Measurements from ENCODE around the gene COX7C. TPM values are rescaled to one million over a fixed set of nuclear protein-coding genes. Genes with fewer than 3 reads are reported as not detected.
"Not testable (repeated sequence)": the region's sequence is repeated elsewhere in the genome, so short reads cannot be mapped to it uniquely, and the experiment has no call there.

The COX7C gene
- total RNA-seq, 1 experiment from 2014 or later, result 659 TPM

DNA sequence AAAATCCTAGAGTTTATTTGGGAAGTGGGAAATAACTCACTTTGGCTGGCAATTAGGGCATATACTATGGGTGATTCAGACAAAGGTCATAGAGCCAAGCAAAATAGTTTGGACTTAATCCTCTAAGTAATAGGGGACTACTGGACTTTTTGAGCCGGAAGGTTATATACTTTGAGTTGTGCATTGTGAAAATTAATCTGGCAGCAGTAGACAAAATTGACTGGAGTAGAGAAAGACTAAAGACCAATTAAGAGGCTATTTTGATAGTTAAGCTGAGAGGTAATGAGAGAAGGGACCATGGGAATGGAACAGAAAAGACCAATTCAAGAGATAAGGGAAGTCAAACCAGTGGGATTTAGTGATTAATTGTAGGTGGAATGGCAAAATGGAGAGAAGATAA lies 28.9 kb downstream of the COX7C start:
- Histone ChIP-seq H3K9me2 (replicated peaks; ENCODE audit: low read length) (no peaks in the 10 kb centered on the region), H3K79me2 (ENCODE audit: low read length) (no peaks in the 10 kb centered on the region), H3K9ac (ENCODE audit: low read length) (no peak overlapping the region), H3K27ac (ENCODE audit: low read length) (no peak overlapping the region), H2AFZ (ENCODE audit: low read length) (no peak overlapping the region), H3K4me2 (ENCODE audit: low read length) (no peak overlapping the region), H3K27me3 (ENCODE audit: low read length) (no peaks in the 10 kb centered on the region; the same call in 1 of the 2 replicates), H3K4me1 (ENCODE audit: insufficient read depth, low read length) (no peaks in the 10 kb centered on the region), H3K4me3 (ENCODE audit: low read length) (no peak overlapping the region), H3K9me3 (ENCODE audit: low read length) (no peaks in the 10 kb centered on the region), H3F3A (ENCODE audit: low read length, unreplicated experiment) (no peaks in the 10 kb centered on the region), H4K20me1 (ENCODE audit: low read length) (no peaks in the 10 kb centered on the region), H3K36me3 (ENCODE audit: low read depth, low read length) (no peaks in the 10 kb centered on the region)
- intact Hi-C loops (cut with micrococcal nuclease), result no loop called here
- ATAC-seq (no peak), DNase-seq (no peak)
- POLR2A ChIA-PET (ENCODE audit: unreplicated experiment), result no interaction called here
- CTCF ChIA-PET, result interaction anchor here (0.6 kb wide), 1 partner anchor 114 kb away, joined by 4 read pairs; no protein-coding TSS in a partner anchor
- TF ChIP-seq EZH2phosphoT487 (IDR thresholded peaks at IDR 0.05; ENCODE audit: borderline replicate concordance, low read length) (no peak), EZH2 (IDR thresholded peaks at IDR 0.05; ENCODE audit: low read length, unreplicated experiment) (no peak)
- TF ChIP-seq, protein P1, sequence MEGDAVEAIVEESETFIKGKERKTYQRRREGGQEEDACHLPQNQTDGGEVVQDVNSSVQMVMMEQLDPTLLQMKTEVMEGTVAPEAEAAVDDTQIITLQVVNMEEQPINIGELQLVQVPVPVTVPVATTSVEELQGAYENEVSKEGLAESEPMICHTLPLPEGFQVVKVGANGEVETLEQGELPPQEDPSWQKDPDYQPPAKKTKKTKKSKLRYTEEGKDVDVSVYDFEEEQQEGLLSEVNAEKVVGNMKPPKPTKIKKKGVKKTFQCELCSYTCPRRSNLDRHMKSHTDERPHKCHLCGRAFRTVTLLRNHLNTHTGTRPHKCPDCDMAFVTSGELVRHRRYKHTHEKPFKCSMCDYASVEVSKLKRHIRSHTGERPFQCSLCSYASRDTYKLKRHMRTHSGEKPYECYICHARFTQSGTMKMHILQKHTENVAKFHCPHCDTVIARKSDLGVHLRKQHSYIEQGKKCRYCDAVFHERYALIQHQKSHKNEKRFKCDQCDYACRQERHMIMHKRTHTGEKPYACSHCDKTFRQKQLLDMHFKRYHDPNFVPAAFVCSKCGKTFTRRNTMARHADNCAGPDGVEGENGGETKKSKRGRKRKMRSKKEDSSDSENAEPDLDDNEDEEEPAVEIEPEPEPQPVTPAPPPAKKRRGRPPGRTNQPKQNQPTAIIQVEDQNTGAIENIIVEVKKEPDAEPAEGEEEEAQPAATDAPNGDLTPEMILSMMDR (conservative IDR thresholded peaks at IDR 0.05; ENCODE audit: low read depth, low read length), result no peak
- BruUV-seq (replicated peaks), result no TSS peak

DNA sequence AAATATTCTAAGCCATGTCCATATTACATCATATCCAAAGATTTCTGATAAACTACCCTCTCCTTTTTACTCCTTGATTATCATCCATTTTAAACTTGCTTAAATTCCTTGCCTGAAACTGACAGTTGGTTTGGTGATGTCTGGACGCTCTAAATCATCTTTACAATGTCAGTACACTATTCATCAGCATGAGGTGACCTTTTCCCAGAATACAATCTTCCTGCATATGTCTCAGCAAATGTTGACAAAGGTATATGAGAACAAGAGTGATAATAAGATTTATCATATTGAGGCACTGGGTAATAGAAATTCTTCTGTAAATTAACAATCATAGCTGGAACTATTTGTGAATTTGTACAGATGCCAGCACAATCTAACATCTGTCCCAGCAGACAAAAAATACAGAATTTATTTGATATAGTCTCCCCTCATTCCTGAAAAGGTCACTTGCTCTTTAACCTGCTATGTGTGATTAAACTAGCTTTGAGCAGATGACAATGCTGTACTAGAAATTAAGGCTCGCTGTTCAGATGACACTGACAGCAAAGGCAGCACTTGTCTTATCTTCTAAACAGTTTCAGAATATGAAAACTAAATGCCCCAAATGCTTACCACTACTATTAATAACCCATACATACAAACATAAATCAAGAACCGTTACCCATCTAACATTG lies 32.2 kb downstream of the COX7C start:
- DNase-seq (no peak), ATAC-seq (no peak)
- TF ChIP-seq EZH2phosphoT487 (IDR thresholded peaks at IDR 0.05; ENCODE audit: borderline replicate concordance, low read length) (no peak), EZH2 (IDR thresholded peaks at IDR 0.05; ENCODE audit: low read length, unreplicated experiment) (no peak)
- TF ChIP-seq, protein P1 (conservative IDR thresholded peaks at IDR 0.05; ENCODE audit: low read depth, low read length), result no peak
- H2AFZ ChIP-seq (ENCODE audit: low read length), result no peak overlapping the region
- H3K4me3 ChIP-seq (ENCODE audit: low read length), result no peak overlapping the region
- no TSS peak for BruUV-seq (replicated peaks)
- H3K9ac ChIP-seq (ENCODE audit: low read length), result no peak overlapping the region
- CTCF ChIA-PET, result no interaction called here
- intact Hi-C loops (cut with micrococcal nuclease), result no loop called here
- no peaks in the 10 kb centered on the region for H3K4me1 ChIP-seq (ENCODE audit: insufficient read depth, low read length)
- H4K20me1 ChIP-seq (ENCODE audit: low read length), result no peaks in the 10 kb centered on the region
- H3K79me2 ChIP-seq (ENCODE audit: low read length), result no peaks in the 10 kb centered on the region
- H3K36me3 ChIP-seq (ENCODE audit: low read depth, low read length), result no peaks in the 10 kb centered on the region
- no peaks in the 10 kb centered on the region for H3K9me2 ChIP-seq (replicated peaks; ENCODE audit: low read length)
- no peaks in the 10 kb centered on the region for H3K9me3 ChIP-seq (ENCODE audit: low read length)
- H3K27me3 ChIP-seq (ENCODE audit: low read length), result no peaks in the 10 kb centered on the region; the same call in 1 of the 2 replicates
- H3K4me2 ChIP-seq (ENCODE audit: low read length), result no peak overlapping the region
- H3F3A ChIP-seq (ENCODE audit: low read length, unreplicated experiment), result no peaks in the 10 kb centered on the region
- POLR2A ChIA-PET (ENCODE audit: unreplicated experiment), result no interaction called here
- H3K27ac ChIP-seq (ENCODE audit: low read length), result no peak overlapping the region

DNA sequence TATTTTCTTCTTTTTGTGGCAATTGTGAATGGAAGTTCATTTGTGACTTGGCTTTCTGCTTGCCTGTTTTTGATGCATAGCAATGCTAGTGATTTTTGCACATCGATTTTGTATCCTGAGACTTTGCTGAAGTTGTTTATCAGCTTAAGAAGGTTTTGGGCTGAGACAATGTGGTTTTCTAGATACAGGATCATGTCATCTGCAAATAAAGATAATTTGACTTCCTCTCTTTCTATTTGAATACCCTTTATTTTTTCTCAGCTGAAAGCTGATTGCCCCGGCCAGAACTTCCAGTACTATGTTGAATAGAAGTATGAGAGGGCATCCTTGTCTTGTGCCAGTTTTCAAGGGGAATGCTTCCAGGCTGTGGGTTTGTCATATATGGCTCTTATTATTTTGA lies 43.0 kb downstream of the COX7C start:
- H3F3A ChIP-seq (ENCODE audit: low read length, unreplicated experiment); H3K27ac ChIP-seq (ENCODE audit: low read length); H4K20me1 ChIP-seq (ENCODE audit: low read length); H3K4me1 ChIP-seq (ENCODE audit: insufficient read depth, low read length); H3K79me2 ChIP-seq (ENCODE audit: low read length); H3K9me2 ChIP-seq (replicated peaks; ENCODE audit: low read length); H3K9me3 ChIP-seq (ENCODE audit: low read length); H3K36me3 ChIP-seq (ENCODE audit: low read depth, low read length); H3K4me3 ChIP-seq (ENCODE audit: low read length); intact Hi-C loops (cut with micrococcal nuclease); POLR2A ChIA-PET (ENCODE audit: unreplicated experiment); H2AFZ ChIP-seq (ENCODE audit: low read length); ATAC-seq; H3K4me2 ChIP-seq (ENCODE audit: low read length); BruUV-seq (replicated peaks); H3K9ac ChIP-seq (ENCODE audit: low read length); DNase-seq: not testable (repeated sequence)
- CTCF ChIA-PET, result interaction anchor here (0.7 kb wide), 1 partner anchor 18 kb away, joined by 3 read pairs; no protein-coding TSS in a partner anchor
- peaks cover 52% of the 10 kb centered on the region for H3K27me3 ChIP-seq (ENCODE audit: low read length)

Data from PC-3 (cell line).